ENCODE data around the gene LAMA4.
"Not testable (repeated sequence)": the region's sequence is repeated elsewhere in the genome, so short reads cannot be mapped to it uniquely, and the experiment has no call there.

LAMA4 gene

DNA sequence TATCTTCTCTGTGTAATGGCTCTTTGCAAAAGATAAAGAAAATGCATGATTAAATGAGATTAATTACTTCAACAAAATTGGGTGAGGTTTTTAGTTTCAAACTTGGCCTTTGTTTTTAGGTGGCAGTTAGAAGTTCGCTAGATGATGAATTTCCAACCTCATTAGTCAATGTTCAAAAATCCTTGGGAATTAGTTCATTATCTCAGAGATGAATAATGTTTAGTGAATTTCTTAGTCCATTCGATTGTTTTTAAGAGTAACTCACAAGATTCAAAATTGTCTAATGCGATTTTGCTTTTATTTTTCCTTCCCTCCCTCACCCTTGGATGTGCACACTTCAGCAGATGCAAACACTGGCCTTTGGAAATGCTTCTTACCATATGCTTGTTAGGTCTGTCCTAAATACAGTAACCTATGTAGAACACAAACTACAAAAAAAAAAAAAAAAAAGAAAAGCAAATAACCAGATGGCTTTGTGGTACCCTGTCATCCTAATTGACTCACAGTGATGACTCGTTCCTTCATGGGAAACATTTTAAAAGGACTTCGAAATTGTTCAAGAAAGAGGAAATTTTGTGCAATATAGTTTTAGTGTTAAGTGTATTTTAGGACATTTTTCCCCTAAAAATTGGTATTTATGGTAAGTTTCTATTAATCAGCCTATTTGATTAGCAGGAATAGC, 100.3 kb downstream of the LAMA4 start:
- DNase-seq (ENCODE audit: low read depth in 1 of 2, low spot score in 1 of 2) = no peak

GRCh38 chr6:112150363-112150762, 104.0 kb downstream of the LAMA4 start:
- no peak for DNase-seq (ENCODE audit: low read depth in 1 of 2, low spot score in 1 of 2)

- DNase-seq (ENCODE audit: low read depth in 1 of 2, low spot score in 1 of 2) = no peak
Measured at GRCh38 chr6:112149719-112150263, 104.6 kb downstream of the LAMA4 start.

DNA sequence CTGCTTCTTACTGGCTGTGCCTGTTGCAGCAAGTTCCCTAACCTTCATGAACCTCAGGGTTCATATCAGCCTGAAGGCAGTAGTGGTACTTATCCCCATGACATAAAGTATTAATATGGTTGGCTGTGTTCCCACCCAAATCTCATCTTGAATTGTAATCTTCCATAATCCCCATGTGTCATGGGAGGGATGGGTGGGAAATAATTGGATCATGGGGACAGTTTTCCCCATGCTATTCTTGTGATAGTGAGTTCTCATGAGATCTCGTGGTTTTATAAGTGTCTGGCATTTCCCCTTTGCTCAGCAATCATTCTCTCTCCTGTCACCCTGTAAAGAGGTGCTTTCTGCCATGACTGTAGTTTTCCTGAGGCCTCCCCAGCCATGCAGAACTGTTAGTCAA, 105.1 kb downstream of the LAMA4 start:
- DNase-seq (ENCODE audit: low read depth in 1 of 2, low spot score in 1 of 2) = no peak

DNA sequence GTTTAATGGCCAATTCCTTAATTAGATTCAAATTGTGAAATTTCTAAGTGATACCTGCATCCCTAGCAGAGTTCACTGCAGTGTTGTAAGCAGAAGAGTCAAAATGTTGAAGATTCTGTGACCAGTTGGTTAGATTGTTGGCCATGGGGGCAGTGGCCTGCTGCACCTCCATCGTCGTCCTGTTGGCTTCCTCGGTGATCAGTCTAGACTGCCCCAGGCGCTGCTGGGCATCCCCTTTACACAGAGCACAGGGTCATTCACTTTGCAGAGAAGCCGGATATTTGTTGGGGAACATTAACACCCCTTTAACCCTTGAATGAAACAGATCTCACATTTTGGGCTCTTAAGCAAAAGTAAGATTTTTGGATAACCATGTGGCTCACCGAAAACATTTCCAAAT, 106.3 kb downstream of the LAMA4 start:
- DNase-seq (ENCODE audit: low read depth in 1 of 2, low spot score in 1 of 2) = no peak

GRCh38 chr6:112145080-112145573, 109.2 kb downstream of the LAMA4 start:
- DNase-seq (ENCODE audit: low read depth in 1 of 2, low spot score in 1 of 2) = no peak

GRCh38 chr6:112144145-112144926, 110.0 kb downstream of the LAMA4 start:
- DNase-seq (ENCODE audit: low read depth in 1 of 2, low spot score in 1 of 2) = no peak

GRCh38 chr6:112141707-112142106, 112.7 kb downstream of the LAMA4 start:
- no peak for DNase-seq (ENCODE audit: low read depth in 1 of 2, low spot score in 1 of 2)

DNA sequence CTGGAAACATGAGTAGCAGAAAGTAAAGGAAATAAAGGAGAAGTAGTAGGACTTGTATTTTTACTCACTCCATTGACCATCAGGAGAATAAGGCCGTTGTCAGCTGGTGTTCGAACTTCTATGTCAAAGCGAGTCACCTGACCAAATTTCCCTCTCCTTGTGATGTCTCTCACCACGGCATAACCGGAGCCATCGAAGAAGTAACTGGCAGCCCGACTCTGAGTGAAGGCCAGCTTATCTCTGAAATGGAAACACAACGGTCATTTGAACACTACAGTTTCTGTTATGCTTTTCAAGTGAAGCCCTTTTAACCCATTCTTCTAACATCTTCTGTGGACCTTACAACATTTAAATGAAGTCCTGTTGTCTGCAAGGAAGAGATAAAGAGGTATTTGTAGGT, 115.3 kb downstream of the LAMA4 start:
- no peak for DNase-seq (ENCODE audit: low read depth in 1 of 2, low spot score in 1 of 2)

DNA sequence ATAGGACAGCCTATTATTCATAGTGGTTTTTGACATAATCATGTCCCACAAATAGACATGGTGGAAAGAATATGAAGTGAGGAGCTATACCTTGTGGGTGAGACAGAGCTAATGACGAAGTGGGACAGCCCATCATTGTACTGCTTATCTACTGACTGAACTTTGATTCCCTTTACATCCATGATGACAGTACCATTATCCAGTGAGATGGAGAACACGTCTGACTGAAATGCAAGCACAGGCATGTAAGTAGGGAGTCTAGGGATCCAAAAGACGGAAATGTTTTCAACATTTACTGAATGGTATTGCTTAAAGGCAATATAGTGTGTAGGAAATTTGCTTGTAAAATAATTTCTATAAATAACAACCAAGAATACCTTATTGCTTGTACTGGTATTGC, 123.5 kb downstream of the LAMA4 start:
- no peak for DNase-seq (ENCODE audit: low read depth in 1 of 2, low spot score in 1 of 2)

DNA sequence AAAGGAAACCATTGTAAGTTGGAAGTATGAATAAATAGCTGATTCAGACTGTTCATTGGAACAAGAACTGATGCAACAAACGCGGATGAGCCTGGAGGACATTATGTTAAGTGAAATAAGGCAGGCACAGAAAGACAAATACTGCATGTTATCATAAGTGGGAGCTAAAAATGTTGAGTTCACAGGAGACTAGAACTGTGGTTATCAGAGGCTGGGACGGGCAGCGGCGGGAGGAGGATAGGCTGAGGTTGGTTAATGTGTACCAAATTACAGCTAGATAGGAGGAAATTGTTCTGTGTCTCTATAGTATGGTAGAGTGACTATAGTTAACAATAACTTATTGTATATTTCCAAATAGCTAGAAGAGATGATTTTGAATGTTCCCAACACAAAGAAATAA, 126.2 kb downstream of the LAMA4 start:
- DNase-seq (ENCODE audit: low read depth in 1 of 2, low spot score in 1 of 2) = no peak

GRCh38 chr6:112123982-112124381, 130.4 kb downstream of the LAMA4 start:
- DNase-seq (ENCODE audit: low read depth in 1 of 2, low spot score in 1 of 2) = no peak

GRCh38 chr6:112122756-112123155, 131.6 kb downstream of the LAMA4 start:
- DNase-seq (ENCODE audit: low read depth in 1 of 2, low spot score in 1 of 2) = no peak

DNA sequence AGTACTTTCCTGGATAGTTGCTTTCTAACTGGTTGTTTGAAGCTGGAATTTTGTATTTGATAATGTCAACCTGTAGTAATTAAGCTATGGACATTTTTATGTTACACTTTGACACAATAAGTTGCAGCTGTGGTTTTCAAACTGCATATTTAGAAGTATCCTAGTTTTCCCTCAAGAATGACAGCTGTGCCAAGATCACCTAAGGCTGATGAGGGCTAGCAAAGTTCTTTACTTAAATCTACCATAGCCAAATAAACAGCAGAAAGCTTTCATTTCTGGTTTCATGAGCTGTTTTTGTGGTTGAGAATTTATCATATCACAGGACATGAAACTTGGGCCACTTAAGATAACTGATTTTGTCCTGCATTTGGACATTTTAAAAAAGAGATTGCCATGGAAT, 136.3 kb downstream of the LAMA4 start:
- DNase-seq (ENCODE audit: low read depth in 1 of 2, low spot score in 1 of 2) = no peak

- DNase-seq (ENCODE audit: low read depth in 1 of 2, low spot score in 1 of 2) = no peak
Measured at GRCh38 chr6:112117554-112117953, 136.8 kb downstream of the LAMA4 start.

DNA sequence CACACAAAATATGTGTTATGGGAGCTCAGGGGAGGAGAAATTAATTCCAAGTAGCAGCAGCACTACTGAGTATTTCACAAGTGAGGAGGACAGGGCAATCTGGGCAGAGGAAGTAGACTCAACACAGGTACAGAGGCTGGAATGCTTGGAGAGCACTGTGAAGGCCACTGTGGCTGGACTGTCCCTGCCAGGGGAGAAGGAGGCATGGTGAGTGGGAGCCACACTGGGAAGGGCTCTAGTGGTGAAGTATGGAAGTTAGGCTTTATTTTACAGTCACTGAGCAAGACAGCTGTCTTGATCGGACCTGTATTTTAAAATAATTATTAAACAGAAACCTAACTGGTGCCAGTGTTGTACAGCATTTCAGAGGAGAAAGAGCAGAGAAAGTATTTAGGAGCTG, 138.1 kb downstream of the LAMA4 start:
- DNase-seq (ENCODE audit: low read depth in 1 of 2, low spot score in 1 of 2) = no peak

- DNase-seq (ENCODE audit: low read depth in 1 of 2, low spot score in 1 of 2) = no peak
Measured at GRCh38 chr6:112114577-112115223, 139.7 kb downstream of the LAMA4 start.

GRCh38 chr6:112113918-112114317, 140.4 kb downstream of the LAMA4 start:
- DNase-seq (ENCODE audit: low read depth in 1 of 2, low spot score in 1 of 2) = no peak

DNA sequence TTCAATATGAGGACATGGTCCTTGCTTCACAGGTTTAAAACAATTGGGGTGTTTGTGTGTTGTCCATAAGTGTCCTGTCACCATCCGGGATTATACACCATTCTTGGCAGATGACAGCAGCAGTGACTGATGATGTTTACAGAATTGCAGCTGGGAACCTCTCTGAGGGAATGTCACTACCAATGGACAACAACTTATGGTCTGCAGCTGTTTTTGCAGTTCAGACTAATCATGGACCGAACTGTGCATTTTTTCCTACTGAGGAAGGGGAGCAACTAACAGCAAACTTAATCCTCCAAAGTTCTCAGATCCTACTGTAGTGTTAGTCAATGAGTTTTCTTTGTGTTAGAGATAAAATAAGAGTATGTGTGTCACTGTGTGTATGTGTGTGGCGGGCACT, 140.9 kb downstream of the LAMA4 start:
- DNase-seq (ENCODE audit: low read depth in 1 of 2, low spot score in 1 of 2) = no peak

DNA sequence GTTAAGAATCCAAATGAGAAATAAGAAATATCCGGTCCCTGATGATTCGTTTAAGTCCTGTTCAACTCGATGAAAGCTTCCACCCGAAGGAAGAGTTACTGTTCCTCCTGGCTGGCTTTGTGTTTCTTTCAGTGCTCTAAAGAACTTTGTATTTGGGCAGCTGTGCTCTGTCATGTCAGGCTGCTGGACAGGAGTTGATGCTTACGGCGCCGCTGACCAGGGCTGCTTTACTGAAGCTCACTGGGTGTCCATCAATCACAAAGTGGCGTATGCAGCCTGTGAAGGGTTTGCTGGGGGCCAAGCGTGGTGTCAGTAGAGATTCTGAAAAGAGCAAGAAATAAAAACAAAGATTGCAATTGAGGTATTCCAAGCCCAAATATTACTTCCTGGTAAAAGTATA, 145.1 kb downstream of the LAMA4 start:
- no peak for DNase-seq (ENCODE audit: low read depth in 1 of 2, low spot score in 1 of 2)

- no peak for DNase-seq (ENCODE audit: low read depth in 1 of 2, low spot score in 1 of 2)
Measured at GRCh38 chr6:112106562-112106961, 147.8 kb downstream of the LAMA4 start.

DNA sequence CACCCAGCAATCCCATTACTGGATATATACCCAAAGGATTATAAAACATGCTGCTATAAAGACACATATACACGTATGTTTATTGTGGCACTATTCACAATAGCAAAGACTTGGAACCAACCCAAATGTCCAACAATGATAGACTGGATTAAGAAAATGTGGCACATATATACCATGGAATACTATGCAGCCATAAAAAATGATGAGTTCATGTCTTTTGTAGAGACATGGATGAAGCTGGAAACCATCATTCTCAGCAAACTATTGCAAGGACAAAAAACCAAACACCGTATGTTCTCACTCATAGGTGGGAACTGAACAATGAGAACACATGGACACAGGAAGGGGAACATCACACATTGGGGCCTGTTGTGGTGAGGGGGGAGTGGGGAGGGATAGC, 148.3 kb downstream of the LAMA4 start:
- DNase-seq (ENCODE audit: low read depth in 1 of 2, low spot score in 1 of 2) = not testable (repeated sequence)
